Stimulated activated CD8-positive, alpha-beta memory T cell treated with anti-CD3 and anti-CD28 coated beads, Interleukin-4, amount 100 ng/mL, for 24 hours (primary cell): ENCODE measurements around the gene CHRNG.

ENCODE experiments used
- DNase-seq: peaks from one replicate; pipeline ENCODE4 v3.0.0-alpha.2; 2020; ENCODE audit warnings: low read depth

CHRNG gene

DNA sequence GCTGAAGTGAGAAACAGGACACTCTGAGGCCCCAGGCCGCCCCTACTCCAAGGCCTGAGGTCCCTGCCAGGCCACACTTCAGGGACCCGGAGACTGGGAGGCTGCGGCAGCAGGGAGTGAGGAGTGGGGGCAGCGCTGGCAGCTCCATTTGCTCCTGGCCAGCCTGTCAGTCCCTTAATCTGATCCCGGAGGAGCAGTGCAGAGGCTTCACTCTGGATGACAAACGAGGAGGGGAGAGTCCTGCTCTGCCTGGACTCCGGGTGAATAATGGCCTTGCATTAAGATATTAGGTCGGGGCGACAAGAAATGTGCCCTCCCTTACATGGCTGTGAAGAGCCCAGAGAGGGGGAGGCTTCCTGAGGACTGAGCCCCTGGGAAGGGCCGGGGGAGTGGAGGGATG, 33.6 kb upstream of the CHRNG start:
- DNase-seq, result no peak

DNA sequence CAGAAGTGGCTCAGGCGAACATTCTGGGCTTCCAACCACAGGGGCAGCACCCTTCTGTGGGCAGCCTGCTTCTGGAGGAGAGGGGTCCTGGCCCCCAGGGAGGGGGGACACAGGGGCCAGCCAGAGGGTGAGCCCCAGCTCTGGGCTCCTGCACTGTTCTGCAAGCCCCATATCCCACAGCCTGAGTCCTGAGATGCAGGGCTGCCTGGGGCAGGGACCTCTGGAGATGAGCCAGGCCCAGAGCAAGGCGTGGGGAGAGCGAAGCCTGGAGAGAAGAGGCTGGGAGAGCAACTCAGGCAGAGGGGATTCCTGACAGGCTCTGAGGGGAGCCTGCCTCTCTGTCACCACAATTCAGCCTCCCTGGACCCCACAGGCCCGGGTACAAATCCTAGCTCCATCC, 32.8 kb upstream of the CHRNG start:
- DNase-seq, result no peak

DNA sequence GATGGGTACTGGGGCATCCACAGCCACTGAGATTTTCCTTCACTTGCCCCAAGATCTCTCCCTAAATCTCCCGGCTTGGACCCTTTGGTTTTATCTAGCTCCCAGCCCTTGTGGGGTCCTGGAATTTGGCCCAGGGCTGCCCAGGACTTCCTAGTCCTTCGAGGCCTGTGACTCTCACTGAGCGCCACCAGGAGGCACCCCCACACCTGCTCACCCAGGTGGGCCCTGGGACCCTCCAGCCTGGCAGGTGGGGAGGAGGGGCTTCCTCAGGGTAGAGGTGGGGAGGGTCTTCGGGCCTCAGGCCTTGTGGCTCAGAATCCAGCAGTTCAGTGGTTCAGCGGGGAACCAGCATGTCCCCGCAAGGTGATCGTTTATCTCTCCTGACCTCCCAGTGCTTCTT, 31.2 kb upstream of the CHRNG start:
- no peak for DNase-seq

DNA sequence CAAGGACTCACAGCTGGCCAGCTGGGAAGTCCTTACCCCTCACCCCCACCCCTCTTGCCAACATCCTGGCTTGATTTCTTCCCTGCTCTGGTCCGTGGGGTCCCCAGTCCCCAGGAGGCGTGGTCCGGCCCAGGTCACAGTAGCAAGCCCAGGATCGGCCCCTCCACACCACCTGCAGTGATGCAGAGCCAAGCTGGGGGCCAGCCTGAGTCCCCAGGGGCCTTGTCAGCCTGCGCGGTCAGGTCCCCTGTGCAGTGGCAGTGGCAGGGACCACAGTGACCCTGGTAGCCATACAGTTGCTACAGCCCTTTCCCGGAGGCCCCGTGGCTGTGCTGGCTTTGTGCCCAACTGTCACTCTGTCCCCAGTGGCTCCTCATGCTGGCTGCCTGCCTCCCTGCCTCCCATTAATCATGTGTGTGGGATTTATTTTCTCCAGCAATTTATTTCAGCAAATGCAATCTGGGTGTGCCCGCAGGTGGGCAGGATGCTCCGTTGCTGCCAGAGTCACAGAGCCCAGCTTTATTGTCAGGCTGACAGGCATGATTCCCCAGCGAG, 28.1 kb upstream of the CHRNG start:
- no peak for DNase-seq

DNA sequence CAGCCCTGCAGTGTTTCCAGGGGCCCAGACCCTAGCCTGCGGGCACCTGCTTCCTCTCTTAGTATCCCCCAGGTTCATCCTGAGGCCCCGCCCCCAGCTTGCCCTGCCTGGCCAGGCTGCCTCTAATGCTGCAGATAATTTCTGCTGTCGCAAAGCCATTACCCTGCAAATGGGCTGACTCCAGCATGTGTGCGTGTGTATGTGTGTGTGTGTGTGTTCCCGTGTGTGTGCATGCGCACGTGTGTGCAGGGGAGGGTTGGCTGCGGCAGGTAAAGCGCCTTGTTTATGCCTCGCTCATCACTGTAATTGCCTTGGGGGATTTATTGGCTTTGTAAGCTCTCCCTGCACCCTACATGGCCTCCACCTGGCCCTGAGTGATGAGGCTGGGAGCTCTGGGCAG, 26.9 kb upstream of the CHRNG start:
- no peak for DNase-seq

DNA sequence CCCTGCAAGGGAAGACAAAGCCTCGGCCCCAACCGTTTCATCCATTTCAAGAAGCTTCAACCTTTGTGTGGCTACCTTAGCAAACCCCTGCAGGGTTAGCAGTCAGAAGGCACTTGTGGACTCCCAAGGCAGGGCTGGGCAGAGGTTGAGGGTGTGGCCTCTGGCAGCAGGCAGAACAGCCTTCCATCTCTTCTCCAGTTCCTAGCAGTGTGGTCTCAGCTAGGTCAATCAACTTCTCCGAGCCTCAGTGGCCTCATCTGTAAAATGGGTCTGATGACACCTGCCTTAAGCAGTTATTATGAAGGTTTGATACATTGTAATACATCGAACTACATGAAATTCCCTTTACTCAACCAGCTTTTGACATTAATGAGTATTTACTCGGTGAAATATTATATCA, 26.1 kb upstream of the CHRNG start:
- DNase-seq, result no peak

DNA sequence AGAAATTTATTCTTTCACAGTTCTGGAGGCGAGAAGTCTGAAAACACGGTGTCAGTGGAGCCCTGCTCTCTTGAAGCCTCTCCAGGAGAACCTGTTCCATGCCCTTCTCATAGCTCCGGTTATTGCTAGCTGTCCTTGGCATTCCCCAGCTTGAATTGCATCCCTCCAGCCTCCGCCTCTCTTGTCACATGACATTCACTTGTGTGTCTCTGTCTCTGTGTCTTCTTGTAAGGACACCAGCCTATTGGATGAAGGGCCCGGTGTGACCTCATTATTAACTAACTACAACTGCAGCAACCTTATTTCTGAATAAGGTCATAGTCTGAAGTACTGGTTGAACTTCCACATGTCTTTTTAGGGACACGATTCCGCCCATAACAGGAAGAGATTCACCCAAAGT, 23.9 kb upstream of the CHRNG start:
- no peak for DNase-seq

DNA sequence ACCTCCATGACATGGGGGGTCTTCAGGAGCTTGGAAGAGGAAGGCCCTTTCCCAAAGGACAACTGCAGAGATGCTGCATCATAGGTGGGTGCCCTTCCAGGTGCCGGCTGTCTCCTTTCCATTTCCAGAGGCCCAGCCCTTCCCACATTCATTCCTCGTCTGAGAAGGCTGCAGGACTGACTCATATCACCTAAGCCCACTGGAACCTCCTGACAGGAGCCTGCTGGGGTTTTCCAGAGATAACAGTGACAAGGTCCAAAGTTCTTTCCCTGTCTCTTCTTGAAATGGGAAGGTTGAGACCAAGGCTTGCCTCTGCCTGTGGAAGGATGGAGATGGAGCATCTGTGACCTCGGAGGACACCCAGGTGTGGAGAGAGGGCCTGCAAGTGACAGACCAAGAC, 22.9 kb upstream of the CHRNG start:
- no peak for DNase-seq

DNA sequence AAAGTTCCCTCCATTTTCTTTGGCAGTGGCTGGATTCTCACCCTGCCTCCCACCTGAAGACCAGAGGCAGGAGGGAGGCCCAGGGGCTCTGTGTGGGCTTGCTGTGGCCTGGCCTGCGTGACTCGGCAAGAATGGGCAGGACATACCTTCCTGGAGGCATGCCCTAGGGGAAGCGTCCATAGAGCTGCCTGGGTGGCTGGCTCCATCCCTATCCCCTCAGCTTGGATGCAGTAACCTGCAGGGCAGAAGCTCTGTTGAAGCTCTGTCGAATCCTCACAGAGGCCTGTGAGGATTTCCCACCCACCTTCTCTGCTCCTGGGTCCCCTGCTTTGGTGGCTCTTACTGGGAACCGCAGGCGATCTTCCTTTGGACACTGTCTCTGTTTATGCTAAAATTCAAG, 20.6 kb upstream of the CHRNG start:
- DNase-seq, result no peak

DNA sequence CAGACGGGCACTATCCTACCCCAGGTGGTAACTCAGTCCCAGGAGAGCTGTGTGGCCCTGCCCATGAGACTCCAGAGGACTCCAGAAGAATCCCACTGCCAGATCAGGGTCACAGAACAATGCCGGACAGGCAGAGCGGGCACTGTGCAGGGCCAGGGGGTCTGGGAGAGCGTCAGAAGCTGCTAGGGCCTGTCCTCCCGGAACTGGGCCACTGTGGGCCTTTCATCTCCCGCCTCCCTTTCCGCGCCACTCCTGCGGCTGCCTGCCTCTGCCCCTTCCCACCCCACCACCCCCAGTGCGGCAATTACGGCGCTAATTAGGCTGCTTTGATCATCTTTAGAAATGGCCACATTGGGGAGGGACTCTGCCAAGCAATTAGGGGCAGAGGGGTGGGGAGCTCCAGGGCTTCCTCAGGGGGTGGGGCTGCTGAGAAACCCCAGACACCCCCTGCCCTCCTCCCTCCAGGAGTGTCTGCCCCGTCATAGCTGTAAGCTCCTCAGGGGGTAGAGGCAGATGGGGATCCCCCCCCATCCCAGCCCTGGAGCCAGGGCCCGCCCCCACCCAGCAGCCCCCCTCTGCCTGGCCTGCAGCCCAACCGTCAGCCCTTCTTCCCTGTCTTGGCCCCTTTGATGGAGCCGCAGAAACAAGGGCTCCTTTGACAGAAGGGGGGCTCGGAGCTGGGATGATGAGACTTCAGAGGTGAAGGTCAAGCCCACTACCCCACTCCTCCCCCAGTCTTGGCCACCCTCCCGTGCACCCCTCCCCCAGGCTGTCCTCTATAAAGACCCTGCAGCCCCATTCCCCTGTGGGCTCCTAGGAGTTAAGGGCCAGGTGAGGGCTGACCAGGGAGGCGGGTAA, 19.7 kb upstream of the CHRNG start, which contains the start of gene PRSS56:
PRSS56 (plus strand) TSS at position 808 of the 858 bp plus-strand sequence. CDS start 211 bp downstream, outside the sequence.
- no peak for DNase-seq

DNA sequence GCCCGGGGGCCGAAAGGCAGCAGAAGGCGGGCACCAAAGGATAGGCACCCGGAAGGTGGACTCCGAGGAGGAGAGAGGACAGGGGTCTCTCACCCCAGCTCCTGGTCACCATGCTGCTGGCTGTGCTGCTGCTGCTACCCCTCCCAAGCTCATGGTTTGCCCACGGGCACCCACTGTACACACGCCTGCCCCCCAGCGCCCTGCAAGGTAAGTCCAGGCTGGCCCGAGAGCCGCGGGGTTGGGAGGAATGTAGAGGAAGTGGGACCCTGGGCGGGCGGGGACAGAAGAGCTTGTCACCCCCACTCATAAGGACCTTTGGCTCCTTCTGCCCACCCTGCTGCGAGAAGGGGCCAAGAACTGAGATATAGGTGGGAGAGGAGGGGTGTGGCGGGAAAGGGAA, 19.0 kb upstream of the CHRNG start:
- no peak for DNase-seq

DNA sequence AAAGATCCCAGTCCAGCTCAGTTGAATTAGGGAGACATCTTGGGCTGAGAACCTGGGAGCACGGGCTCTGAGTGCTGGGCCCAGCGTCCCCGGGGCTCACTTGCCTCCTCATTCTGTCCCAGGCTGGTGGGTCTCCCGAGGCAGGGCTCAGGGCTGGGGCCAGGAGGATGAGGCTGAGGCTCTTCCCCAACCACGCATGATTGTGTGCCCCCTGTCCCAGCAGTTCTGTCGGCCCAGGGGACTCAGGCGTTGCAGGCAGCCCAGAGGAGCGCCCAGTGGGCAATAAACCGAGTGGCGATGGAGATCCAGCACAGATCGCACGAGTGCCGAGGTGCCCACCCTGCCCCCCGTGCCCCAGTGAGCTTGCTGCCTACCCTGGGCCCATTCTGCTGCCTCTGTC, 18.4 kb upstream of the CHRNG start:
- DNase-seq, result no peak

DNA sequence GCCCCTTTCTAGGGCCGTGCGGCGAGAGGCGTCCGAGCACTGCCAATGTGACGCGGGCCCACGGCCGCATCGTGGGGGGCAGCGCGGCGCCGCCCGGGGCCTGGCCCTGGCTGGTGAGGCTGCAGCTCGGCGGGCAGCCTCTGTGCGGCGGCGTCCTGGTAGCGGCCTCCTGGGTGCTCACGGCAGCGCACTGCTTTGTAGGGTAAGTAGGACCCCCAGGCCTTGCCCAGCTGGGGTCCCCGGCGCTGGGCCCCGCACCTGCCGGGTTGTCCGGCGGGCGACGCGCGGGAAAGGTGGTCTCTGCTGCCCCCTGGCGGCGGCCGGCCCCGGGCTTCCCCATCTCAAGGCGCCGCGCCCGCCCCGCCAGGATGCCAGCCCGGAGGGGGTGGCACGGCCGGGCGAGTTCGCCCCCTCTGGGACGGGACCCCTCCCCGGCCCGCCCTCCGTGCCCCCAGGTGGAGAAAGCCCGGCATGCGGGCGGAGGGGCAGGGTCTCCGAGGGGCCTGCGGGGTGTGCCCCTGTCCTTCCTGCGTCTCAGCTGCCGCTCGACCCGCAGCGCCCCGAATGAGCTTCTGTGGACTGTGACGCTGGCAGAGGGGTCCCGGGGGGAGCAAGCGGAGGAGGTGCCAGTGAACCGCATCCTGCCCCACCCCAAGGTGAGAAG, 17.4 kb upstream of the CHRNG start:
- DNase-seq, result peak; percentile 64

DNA sequence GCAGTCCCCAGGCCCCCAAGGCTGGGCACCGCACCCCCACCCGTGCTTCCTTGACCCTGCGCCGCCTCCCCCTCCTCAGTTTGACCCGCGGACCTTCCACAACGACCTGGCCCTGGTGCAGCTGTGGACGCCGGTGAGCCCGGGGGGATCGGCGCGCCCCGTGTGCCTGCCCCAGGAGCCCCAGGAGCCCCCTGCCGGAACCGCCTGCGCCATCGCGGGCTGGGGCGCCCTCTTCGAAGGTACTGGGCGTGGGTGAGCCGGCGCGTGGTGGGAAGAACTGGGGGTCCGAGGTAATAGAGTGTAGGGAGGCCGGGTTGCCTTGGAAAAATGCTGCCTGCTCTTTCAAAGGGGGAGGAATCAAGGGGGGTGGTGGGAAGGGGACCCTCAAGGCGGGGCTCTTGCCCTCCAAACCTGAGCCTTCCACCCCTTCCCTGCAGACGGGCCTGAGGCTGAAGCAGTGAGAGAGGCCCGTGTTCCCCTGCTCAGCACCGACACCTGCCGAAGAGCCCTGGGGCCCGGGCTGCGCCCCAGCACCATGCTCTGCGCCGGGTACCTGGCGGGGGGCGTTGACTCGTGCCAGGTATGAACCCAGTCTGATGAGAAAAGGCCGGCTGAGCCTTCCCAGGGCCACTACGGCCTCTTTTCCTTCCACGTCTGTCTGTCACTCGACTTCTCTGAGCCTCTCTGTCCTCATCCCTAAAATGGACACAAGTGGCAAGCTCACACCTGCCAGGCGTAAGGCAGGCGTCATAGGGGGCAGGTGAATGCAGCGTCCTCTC, 16.7 kb upstream of the CHRNG start:
- DNase-seq, result no peak

DNA sequence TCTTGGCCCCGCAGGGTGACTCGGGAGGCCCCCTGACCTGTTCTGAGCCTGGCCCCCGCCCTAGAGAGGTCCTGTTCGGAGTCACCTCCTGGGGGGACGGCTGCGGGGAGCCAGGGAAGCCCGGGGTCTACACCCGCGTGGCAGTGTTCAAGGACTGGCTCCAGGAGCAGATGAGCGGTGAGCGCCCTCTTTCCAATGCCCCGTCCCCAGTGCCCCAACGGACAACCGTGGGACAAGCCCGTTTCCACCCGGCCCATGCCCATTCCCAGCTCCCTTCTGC, 16.1 kb upstream of the CHRNG start:
- no peak for DNase-seq

DNA sequence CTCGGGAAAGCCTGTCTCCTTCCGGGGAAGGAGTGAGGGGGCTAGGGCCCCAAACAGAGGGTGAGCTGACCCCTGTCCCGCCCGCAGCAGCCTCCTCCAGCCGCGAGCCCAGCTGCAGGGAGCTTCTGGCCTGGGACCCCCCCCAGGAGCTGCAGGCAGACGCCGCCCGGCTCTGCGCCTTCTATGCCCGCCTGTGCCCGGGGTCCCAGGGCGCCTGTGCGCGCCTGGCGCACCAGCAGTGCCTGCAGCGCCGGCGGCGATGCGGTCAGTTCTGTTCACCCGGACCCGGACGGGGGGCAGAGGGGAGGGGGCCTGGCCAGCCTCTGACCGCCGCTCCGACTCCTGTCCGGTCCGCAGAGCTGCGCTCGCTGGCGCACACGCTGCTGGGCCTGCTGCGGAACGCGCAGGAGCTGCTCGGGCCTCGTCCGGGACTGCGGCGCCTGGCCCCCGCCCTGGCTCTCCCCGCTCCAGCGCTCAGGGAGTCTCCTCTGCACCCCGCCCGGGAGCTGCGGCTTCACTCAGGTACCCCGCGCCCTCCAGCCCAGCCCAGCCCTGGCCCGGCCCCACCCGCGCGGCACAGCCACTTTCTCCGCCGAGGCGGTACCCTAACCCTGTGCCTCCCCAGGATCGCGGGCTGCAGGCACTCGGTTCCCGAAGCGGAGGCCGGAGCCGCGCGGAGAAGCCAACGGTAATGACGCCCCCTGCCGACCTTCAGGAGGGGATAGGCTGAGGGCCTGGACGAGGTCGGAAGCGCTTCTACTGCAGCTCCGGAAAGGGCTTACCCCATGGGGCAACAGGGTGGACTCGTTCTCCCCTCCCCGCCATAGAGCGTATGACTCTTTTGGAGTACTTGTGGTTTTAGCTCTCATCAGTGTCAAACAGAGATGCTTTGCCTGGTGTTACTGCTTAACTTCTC, 15.6 kb upstream of the CHRNG start:
- DNase-seq, result no peak

DNA sequence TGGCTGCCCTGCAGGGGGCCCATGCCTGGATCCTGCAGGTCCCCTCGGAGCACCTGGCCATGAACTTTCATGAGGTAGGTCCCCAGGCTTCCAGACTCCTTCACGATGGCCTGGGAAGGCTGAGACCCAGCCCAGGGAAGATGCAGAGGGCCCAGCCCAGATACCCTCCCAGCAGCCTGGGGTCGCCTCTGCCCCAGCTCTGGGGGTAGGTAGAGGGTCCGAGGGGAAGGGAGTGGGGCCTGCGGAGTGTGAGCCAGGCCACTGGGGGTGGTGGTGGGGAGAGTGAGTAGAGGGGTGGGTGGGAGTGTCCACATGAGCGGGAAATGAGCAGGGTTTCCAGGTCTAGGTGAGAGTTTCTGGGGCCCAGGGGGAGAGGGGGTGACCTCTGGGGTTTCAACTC, 14.7 kb upstream of the CHRNG start:
- DNase-seq, result no peak

DNA sequence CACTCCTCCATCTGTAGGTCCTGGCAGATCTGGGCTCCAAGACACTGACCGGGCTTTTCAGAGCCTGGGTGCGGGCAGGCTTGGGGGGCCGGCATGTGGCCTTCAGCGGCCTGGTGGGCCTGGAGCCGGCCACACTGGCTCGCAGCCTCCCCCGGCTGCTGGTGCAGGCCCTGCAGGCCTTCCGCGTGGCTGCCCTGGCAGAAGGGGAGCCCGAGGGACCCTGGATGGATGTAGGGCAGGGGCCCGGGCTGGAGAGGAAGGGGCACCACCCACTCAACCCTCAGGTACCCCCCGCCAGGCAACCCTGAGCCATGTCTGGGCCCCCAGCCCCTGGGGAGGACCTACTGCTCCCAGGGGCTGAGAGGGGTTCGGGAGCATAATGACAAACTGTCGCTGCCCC, 14.3 kb upstream of the CHRNG start:
- no peak for DNase-seq

DNA sequence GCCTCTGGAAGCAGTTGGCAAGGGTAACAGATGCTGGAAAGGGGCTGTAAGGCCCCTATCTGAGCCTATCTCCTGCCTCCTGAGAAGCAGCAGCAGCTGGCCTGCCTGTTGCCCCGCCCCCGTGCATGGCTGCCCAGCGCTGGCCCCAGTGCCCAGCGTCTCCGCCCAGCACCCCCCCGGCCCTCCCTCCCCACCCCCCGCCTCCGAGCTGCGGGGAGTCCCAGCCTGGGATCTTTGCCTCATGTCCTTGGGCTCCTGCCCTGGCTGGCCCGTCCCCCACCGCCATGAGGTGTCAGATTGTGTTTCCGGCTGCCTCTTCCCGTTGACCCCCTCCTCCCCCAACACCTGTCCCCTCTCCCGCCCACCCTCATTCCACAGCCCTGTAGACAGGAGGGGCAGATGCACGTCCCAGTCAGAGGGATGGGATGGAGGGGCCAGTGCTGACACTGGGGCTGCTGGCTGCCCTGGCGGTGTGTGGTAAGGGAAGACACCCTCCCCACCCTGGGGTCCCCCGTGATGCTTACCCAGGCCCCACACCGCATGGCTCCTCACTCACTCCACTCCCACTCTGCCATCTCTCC, 13.6 kb upstream of the CHRNG start, which contains the start of gene CHRND:
CHRND (plus strand) TSS at position 370 of the 581 bp plus-strand sequence; CDS start at position 426, 56 bp downstream.
- DNase-seq, result no peak

DNA sequence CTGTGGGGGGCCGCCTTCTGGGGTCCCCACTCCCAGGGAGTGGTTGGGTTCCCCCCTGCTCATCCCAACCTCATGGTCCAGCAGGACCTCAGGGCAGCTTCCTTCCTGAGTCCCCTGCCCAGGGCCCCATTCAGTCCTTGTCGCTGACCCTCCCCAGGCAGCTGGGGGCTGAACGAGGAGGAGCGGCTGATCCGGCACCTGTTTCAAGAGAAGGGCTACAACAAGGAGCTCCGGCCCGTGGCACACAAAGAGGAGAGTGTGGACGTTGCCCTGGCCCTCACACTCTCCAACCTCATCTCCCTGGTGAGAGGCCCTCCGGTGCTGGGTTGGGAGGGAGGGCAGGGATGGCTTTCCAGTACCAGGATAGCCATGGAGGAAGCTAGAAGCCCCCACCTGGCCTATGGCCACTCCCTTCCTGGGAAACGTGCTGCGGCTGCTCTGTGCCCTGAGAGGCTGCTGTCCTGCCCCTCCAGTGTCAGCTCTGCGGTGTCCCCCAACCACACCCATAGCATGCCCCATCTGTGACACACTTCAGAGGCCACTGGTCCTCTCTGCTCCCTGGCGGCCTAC, 13.0 kb upstream of the CHRNG start:
- DNase-seq, result no peak
